ENCODE results near the gene BTBD16.

Gene BTBD16

DNA sequence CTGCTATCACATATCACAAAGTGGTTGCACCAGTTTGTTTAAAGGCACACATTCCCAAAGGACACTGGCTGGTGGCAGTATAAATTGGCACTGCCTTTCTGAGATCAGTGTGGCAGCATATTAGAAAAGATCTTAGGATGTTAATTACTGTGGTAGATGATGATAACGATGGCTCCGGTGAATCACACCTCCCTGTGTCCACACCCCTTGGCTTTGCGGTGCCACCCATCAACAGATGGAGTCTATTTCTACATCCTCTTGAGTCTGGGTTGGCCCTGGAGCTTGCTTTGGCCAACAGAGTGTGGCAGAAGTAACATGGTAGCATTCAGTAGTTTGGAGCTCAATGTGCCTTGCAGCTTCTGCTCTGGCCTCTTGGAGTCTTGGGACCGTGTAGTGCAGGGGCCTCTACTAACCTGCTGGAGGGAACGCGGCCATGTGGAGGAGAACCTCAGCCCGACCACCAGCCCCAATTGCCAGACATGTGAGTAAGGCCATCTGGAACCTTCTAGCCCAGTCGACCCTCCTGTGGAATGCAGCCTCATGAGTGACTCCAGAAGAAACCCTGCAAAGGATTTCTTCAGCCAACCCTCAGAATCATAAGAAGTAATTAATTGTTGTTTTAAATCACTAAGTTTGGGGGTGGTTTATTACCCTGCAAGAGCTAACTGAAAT, 76.2 kb downstream of the BTBD16 start:
- no peak for DNase-seq

DNA sequence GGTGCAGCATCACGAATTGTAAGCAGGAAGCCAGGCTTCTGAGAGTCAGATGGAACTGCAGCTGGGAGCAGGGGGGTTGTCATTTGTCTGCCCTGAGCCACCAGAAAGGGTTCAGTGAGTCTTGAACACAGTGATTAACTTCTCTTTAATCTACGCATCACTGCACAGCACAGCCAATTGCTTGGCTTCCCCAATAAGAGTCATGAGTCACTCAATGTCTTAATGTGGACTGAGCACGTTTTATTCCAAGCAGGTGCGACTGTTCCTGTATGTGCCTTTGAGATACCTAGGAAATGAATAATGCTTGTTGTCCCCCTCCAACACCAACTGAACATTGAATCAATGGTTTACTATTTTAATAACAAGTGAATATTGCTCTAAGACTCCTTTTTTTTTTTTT, 77.4 kb downstream of the BTBD16 start:
- no peak for DNase-seq

DNA sequence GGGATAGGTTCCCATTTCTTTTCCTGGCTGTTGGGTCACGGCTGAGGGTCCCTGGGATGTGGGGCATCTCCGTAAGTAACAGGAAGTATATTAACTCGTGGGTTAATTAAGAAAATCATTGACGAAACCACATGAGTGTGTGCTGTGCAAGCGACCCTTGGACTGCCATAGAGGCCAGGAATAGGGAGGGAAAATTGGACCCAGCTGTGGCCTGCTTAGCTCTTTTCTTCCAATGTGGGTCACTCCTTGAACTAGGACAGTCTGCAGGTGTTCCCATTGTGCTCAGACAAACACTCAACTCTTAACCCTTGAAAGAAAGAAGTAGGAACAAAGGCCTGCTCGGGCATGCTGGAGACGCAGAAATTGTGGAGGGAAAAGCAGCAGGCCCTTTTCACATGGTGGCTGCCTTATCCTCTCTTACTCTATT, 77.9 kb downstream of the BTBD16 start:
- no peak for DNase-seq

DNA sequence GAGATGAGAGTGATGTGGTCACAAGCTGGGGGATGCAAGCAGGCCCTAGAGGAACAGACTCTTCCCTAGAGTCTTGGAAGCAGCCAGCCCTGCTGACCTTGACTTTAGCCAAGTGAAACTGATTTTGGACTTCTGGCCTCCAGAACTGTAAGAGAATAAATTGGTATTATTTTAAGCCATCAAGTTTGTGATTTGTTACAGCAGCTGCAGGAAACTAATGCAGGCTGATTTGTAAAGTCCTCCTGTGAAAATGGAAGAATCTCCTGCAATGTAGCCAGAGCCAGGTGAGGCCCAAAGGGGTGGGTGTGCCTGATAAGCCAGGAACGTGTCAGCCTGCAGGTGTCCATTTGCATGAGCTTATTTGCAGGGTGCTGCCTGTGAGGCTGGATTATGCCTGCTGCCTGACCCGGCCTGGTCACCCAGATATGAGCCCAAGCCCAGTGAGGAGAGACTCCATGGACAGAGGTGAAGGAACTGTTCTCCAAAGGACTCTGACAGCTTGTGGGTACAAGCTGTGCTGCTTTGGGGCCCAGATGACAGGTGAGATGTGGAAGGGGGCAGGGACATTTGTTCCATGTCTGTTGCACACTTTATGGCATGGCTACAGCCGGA, 78.8 kb downstream of the BTBD16 start:
- DNase-seq: no peak

DNA sequence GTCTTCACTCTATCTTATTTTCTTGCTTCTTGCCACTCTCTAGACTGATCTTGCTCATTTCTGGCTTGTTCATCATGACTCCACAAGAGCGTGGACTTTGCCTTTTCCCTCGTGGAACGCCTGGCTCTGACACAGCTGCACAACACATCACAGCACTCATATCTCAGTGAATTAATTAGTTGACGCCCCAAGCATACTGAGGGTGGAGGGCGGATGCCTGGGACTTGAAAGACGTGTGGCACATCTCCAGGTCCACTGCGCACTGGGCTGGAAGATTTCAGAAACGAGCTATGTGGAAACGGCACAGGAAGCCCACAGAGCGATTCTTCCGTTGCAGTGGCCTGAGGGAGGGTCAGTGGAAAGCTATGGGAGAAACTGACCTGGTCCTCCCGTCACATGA, 79.8 kb downstream of the BTBD16 start:
- DNase-seq: no peak

DNA sequence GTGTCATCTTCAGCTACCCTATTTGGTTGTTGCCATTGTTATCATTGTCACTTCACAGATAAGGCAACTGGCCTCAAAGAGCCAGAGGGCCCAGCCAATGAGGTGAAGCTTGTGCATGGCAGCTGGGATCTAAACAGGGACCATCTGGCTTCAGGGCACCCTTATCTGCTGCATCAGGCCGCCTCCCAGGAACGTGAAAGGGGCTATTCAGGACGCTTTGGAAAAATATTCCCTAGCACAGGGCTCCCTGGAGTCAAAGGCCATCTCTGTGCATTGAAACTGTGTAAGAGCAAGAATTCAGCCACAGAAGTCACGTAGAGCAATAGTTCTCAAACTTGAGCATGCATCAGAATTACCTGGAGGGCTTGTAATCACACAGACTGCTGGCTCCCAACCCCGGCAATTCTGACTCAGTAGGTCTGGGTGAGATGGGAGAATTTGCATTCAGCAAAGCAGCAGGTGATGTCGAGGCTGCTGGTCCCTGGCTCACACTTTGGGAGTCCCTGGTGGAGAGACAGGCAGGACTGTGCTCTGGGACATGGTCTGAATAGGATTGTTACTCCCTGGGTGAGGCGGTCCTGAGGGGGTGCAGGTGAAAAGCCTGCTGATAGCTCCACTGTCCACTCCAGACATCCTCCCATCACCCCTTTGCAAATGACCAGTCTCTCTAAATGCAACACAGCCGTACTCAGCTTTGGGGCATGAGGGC, 81.9 kb downstream of the BTBD16 start:
- no peak for DNase-seq

DNA sequence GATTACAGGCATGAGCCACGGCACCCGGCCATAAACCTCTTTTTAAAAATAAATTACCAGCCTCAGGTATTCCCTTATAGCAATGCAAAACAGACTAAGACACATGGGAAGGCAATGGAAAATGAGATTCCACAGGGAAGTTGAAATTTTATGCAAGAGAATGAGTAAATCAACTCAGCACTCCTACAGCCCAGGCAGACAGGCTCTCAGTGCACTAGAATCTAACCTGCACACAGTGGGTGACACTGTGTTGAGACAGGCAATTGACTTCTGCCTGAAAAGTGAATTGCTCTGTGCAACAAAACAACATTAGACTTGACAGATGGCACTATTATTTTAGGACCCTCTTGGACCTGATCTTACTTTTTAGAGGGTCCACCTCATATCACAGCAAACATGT, 83.3 kb downstream of the BTBD16 start:
- DNase-seq: no peak

DNA sequence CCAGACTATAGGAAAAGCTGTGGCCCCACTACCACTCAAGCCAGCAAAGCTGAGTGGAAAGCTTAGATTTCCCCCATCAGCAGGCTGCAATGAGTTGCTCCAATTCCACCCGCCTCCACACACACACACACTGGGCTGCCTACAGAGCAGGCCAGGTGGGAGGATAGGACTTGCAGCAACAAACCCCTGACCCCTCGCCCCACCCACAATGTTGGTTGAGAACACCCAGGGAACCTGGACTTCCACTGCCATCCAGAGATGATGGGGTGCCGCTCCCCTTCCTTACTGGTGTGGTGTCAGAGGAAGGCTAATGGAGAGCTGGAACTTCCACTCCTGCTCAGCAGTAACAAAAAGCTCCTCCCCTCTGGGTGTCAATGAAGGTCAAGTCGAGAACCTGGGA, 86.6 kb downstream of the BTBD16 start:
- DNase-seq: no peak

DNA sequence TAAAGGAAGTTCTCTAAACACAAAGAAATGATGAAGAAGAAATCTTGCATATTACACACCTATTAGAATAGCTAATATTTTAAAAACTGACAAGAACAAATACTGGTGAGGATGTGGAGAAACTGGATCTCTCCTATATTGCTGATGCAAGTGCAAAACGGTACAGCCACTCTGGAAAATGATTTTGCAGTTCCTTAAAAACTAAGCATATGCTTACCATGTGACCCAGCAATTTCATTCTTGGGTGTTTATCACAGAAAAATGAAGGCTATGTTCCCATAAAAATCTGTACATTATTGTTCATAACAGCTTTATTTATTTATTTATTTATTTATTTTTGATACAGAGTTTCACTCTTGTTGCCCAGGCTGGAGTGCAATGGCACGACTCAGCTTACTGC, 88.5 kb downstream of the BTBD16 start:
- DNase-seq: no peak

DNA sequence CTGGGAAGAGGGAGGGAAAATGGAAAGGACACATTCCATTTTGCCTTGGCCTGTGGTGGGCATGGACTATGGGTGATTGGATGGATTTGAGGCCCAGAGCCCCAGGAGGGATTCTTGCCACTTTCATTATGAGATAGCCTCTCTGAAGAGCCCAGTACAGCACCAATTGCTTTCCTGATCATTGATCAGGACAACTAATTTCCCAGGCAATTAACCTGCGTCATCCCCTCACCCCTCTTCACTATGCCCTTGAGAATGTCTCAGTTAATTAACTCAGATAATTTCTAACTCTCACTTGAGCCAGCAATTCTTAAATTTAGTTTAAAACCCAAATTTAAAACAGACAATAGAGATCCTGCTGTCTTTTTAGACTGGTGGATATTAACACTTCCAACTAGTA, 90.0 kb downstream of the BTBD16 start:
- DNase-seq: no peak

DNA sequence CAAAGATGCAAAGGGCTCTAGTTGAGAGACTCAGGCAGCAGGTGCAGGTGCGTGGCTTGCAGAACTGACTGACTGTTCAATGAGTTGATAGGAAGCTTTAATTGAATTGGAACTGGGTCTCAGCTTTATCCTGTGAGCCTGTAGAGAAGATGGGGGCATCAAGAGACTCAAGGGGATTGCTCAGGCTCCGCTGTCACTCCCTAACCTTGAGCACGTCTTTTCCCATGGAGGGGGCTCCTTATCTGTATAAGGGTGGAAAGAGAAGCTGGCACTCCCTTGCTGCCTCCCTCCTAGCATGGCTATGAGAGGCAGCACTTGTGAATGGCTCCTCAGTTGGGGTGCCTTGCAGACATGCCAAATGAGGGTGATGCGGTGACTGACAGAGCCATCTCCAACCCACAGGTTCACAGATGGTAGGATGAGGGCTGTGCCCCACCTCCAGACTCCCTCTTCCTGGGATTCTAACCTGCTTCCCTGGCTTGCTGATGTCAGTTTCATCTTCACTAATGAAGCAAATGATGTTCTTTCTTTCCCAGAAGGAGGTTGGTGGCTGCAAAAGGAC, 91.0 kb downstream of the BTBD16 start:
- no peak for DNase-seq

DNA sequence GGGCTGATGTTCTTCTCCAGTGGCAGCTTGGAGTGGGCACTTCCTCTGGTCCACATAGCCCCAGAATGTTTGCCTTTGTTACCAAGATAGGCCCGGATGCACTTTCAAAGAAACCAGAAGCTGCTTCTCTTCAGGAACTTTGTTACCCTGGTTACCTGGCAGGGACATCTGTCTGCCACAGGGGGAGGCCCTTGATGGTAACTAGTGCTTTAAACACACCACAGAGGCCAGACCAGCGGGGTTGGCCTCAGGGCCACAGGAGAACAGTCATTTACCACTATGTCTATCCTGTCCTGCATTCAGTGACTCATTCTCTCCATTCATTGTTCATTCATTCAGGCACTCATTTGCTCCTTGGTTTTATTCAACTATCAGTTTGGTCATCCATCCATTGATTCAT, 91.5 kb downstream of the BTBD16 start:
- DNase-seq: no peak

DNA sequence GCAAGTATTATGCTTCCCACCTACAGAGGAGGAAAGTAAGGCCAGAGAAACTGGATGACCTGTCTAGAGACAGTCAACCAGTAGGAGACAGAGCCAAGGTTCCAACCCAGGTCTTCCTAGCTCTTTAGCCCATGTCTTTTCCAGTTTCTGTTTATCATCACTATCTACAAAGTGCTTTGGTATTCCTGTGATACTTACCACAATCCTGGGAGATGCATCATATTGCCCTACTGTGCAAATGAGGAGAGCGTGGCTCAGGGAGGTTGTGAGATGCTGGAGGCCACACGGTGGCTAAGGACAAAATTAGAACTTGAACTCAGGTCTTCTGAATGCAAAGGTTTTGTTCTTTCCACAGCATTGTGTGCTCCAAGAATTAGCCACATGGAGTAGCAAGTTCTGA, 92.2 kb downstream of the BTBD16 start:
- DNase-seq: no peak

DNA sequence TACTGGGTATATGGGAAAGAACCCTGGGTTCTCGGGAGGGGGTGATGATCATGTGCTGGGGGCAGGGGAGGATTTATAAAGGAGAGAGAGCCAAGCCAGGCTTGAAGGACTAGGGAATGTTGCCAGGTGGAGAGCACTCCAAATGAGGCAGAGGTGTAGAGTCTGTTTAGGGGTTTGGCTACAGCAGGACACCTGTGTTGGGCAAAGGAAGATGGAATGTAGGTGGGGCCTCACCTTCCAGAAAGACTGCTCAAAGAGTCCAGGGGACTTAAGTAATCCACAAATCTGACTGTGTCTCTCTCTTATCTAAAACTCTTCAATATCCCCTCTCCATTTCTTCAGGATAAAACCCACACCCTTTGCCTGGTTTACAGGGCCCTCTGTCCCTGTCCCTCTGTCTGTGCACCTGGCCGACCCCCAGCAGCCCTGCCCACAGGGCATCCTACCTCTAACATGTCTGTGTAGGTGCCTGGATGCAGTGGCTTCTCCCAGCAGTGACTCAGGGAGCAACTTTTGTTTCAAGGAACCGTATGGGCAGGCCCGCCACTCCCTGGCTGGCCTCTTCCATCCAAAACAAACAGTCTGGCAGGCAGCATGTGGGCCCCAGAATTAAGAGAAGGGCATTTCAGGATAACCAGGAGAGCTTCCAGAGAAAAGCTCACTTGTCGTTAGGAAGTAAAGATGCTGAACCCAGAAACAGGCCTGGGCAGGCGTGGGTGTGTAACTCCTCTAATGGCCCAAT, 92.8 kb downstream of the BTBD16 start:
- no peak for DNase-seq

DNA sequence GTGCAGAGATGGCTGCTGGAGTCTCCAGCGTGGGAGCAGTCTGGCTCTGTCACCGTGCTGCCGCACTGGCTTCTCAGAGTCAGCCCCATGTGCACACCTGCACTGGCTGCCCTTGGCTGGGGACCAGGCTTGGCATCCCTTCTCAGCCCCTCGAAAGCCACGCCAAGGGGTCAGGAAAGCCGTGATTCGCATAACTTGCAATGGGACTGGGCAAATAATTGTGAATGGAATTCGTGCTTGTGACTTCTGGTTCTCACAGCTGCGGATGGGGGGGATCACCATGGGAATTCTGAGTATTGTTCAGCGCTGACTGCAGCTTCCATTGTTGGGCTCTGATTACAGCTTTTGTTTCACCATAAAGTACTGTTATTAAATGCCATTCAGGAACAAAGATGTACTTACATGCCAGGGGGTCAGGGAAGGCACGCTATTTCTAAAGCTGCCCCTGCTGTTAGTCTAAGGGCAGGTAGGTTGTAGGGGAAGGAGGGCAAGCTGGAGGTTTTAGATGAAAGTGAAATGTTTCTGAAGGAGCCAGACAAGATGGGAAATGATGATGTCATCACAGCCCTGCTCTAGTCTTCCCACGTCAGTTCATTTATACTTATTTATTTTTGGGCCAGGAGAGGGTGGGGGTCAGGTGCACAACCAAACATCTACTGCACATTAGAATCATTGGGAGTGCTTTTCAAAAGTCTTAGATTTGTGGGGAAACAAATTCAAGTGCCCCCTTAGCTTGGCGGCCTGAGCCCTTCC, 97.6 kb downstream of the BTBD16 start:
- no peak for DNase-seq

DNA sequence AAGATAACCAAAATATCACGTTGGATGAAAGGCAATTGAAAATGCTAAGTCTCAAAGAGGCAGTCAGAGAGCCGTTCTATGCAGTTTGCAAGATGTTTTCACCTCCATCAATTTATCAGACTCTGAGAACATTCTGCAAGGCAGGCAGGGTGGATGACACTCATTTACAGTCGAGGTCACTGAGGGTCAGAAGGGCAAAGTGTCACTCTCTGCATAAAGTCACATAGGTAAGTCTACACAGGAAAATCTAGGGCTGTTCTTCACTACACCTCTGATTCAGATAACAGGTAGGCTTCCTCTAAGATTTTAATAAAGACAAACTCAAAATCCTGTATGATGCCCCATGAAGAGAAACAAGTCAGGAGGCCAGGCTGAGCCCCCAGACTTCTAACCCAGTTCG, 102.0 kb downstream of the BTBD16 start:
- no peak for DNase-seq

DNA sequence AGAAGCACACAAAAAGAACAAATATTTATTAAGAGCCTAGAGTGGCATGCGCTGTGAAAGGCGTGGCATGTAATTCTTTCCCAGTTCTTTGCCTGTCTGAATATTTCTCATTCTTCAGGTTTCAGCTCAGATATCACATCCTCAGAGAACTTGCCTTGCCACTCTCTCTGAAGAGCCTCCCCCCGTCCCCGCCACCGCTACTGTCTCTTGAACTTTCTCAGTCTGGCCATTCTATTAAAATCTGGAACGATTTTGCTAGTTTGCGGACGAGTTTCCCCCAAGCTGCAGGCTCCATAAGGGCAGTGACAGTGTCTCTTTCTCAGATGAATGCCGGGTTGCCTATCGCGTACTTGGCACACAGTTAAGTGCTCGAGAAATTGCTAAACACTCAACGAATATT, 102.6 kb downstream of the BTBD16 start:
- no peak for DNase-seq

DNA sequence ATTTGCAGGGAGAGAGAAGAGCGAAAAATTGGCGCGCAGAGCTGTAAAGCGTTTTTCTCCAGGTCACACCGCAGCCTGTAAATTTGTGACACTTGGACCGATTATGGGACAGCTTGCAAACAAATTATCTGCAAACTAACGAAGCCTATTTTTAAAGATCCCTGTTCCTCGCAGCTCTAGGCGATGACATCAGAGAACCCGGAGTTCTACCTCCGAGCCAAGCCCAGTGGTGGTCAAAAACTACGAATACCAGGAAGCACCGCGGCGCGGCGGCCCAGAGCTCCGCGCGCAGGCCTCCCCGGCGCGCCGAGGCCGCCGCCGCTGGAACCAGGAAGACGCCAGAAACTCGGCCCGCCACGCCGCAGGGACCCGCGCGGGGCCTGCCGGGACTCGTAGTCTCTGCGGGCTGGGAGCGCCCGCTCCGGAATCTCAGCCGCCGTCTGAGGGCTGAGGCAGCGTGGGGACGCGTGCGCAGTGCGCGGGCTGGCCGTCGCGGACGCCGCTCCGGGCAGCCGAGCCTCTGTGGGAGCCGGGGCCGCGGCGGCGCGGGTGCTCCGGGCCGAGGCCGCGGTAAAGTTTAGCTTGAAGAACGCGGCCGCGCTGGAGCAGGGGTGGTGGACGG, 103.3 kb downstream of the BTBD16 start, which contains the start of gene PLEKHA1:
TSS of gene PLEKHA1 (plus strand) at position 472 of the 622 bp plus-strand sequence. CDS start 18,493 bp downstream, outside the sequence.
- DNase-seq: peak; percentile 80

DNA sequence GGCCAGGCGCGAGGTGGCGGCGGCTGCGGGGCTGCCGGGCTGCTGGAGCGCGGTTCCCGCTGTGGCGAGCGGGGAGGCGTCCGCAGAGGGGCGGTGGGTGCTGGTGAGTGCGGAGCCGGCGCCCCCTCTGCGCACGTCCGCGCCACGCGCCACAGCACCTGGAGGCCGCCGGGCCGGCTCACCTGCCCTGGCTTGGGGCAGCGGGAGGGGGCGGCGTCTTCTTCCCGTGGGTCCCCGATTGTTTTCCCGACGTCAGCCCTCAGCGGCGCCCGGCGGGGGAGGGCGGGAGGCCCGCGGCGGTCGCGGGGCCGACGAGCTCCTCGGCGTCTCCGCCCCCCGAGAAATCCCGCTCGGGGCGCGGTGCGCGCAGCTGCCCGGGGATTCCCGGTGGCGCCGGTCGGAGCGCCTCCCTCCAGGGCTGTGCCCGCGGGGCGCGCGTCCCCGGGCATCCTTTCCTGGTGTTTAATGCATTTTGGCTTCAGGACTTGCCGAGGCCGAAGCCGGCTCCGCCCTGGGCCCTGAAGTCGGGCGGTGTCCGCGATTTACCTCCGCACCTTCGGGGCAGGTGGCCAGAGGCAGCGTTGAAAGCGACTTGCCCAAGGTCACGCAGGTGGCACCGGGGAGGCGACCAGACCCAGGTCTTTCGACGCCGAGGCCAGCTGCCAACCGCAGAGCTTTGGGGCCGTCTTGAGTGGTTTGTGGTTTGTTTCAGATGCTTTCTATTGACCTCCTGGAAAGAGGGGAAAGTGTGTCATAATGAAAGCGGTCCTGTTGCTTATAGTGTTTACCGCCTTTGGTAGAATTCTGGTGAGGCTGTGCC, 104.0 kb downstream of the BTBD16 start:
- DNase-seq: peak; percentile 51

DNA sequence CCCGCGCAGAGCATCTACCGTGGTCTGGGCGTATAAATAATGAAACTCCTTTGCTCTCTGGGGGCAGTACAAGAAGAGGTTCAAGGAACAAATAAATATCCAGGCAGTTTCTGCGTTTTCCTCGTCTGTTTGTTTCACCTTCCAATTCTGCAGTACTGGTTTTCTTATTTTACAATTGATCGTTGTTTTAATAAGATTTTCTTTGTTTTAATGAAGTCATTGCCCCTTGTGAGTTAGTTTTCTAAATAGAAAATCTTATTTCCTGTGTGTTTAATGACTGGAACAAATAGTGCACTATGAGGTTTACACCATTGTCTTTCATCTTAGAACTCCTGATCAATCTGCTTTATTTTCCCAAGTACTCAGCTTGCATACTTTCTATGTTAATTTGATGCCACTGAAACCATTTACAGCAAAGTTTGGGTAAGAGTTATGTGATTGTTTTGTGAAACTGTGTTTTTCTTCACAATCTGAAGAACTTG, 104.6 kb downstream of the BTBD16 start:
- DNase-seq: no peak

Measured in SHP77 treated with DMSO at 0.1 percent for 48 hours (cell line).